ENCODE data around the gene DDX10. TPM values are rescaled to one million over a fixed set of nuclear protein-coding genes. Genes with fewer than 3 reads are reported as not detected.

The DDX10 gene
- total and polyA plus RNA-seq, 7 donors = 12.0 to 41.0 (median 18.2) TPM

- no peak for TF ChIP-seq POLR2A (IDR thresholded peaks at IDR 0.05)
- 97 to 98% methylated on average over 2 of the region's 2 CpGs for WGBS, 2 donors
- Histone ChIP-seq H3K27ac (no peak overlapping the region), H3K36me3 (no peaks in the 10 kb centered on the region), H3K4me3 (no peak overlapping the region), H3K9me3 (no peaks in the 10 kb centered on the region), H3K27me3 (no peaks in the 10 kb centered on the region), H3K4me1 (no peaks in the 10 kb centered on the region)
- DNase-seq = no peak
- intact Hi-C loops (cut with DNase I) = no loop called here
These were observed 207.0 kb downstream of the DDX10 start for GRCh38 chr11:108871867-108872266.

GRCh38 chr11:108872781-108873291 lies 208.0 kb downstream of the DDX10 start:
- WGBS, 2 donors = 79 to 86% methylated on average over 3 of the region's 3 CpGs
- intact Hi-C loops (cut with DNase I) = no loop called here
- TF ChIP-seq POLR2A (IDR thresholded peaks at IDR 0.05) = no peak
- TF ChIP-seq EP300 (IDR thresholded peaks at IDR 0.05) = no peak
- no peak for TF ChIP-seq POLR2AphosphoS5 (IDR thresholded peaks at IDR 0.05)
- TF ChIP-seq, protein P1, sequence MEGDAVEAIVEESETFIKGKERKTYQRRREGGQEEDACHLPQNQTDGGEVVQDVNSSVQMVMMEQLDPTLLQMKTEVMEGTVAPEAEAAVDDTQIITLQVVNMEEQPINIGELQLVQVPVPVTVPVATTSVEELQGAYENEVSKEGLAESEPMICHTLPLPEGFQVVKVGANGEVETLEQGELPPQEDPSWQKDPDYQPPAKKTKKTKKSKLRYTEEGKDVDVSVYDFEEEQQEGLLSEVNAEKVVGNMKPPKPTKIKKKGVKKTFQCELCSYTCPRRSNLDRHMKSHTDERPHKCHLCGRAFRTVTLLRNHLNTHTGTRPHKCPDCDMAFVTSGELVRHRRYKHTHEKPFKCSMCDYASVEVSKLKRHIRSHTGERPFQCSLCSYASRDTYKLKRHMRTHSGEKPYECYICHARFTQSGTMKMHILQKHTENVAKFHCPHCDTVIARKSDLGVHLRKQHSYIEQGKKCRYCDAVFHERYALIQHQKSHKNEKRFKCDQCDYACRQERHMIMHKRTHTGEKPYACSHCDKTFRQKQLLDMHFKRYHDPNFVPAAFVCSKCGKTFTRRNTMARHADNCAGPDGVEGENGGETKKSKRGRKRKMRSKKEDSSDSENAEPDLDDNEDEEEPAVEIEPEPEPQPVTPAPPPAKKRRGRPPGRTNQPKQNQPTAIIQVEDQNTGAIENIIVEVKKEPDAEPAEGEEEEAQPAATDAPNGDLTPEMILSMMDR (IDR thresholded peaks at IDR 0.05) = no peak

DNA sequence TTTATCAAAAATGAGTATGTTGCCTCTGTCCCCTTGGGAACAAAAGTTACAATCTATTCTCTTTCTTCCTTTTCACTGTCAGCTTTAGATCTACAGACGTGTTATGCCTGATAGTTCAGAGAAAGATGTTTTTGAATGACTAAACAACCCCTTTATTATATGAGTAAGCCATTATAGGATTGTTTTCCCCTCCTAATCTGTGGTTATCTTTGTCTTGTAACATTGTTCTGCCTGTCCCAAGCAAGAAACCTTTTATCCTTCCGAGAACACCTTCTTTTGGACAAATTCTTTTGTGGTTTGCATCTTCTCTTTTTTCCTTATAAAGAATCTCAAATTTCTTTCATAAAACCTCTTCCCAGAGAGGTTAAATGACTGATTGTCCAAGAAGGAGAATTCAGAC lies 208.4 kb downstream of the DDX10 start:
- intact Hi-C loops (cut with DNase I) = no loop called here

More at GRCh38 chr11:108872781-108873291, 208.0 kb downstream of the DDX10 start:
- Histone ChIP-seq H3K27ac (no peak overlapping the region), H3K4me1 (no peaks in the 10 kb centered on the region), H3K4me3 (no peak overlapping the region), H3K9me3 (no peaks in the 10 kb centered on the region), H3K27me3 (no peaks in the 10 kb centered on the region), H3K36me3 (no peaks in the 10 kb centered on the region)
- DNase-seq = no peak

GRCh38 chr11:108873941-108874340 lies 209.1 kb downstream of the DDX10 start:
- no peaks in the 10 kb centered on the region for H3K4me1 ChIP-seq
- TF ChIP-seq EP300 (IDR thresholded peaks at IDR 0.05) = no peak
- no peaks in the 10 kb centered on the region for H3K27me3 ChIP-seq
- H3K9me3 ChIP-seq = no peaks in the 10 kb centered on the region
- intact Hi-C loops (cut with DNase I) = no loop called here
- no peak overlapping the region for H3K27ac ChIP-seq
- H3K36me3 ChIP-seq = no peaks in the 10 kb centered on the region
- DNase-seq = no peak
- H3K4me3 ChIP-seq = no peak overlapping the region
- 93 to 94% methylated on average over 4 of the region's 4 CpGs for WGBS, 2 donors

More for the DNA sequence above, 208.4 kb downstream of the DDX10 start:
- TF ChIP-seq, protein P1 (IDR thresholded peaks at IDR 0.05) = no peak
- TF ChIP-seq EP300 (IDR thresholded peaks at IDR 0.05) = no peak
- H3K4me1 ChIP-seq = no peaks in the 10 kb centered on the region
- H3K27ac ChIP-seq = no peak overlapping the region
- H3K9me3 ChIP-seq = no peaks in the 10 kb centered on the region
- H3K36me3 ChIP-seq = no peaks in the 10 kb centered on the region
- DNase-seq = no peak
- H3K27me3 ChIP-seq = no peaks in the 10 kb centered on the region
- 78 to 82% methylated on average over 2 of the region's 2 CpGs for WGBS, 2 donors
- H3K4me3 ChIP-seq = no peak overlapping the region

- H3K9me3 ChIP-seq = no peaks in the 10 kb centered on the region
- H3K27me3 ChIP-seq = no peaks in the 10 kb centered on the region
- H3K36me3 ChIP-seq = no peaks in the 10 kb centered on the region
- intact Hi-C loops (cut with DNase I) = no loop called here
- 91 to 95% methylated on average over 2 of the region's 2 CpGs for WGBS, 2 donors
- DNase-seq = no peak
- no peaks in the 10 kb centered on the region for H3K4me1 ChIP-seq
- H3K4me3 ChIP-seq = no peak overlapping the region
- H3K27ac ChIP-seq = no peak overlapping the region
- no peak for TF ChIP-seq POLR2AphosphoS5 (IDR thresholded peaks at IDR 0.05)
- no peak for TF ChIP-seq EP300 (IDR thresholded peaks at IDR 0.05)
- no peak for TF ChIP-seq POLR2A (IDR thresholded peaks at IDR 0.05)
- TF ChIP-seq, protein P1 (IDR thresholded peaks at IDR 0.05) = no peak
These were observed 210.3 kb downstream of the DDX10 start for GRCh38 chr11:108875134-108875533.

DNA sequence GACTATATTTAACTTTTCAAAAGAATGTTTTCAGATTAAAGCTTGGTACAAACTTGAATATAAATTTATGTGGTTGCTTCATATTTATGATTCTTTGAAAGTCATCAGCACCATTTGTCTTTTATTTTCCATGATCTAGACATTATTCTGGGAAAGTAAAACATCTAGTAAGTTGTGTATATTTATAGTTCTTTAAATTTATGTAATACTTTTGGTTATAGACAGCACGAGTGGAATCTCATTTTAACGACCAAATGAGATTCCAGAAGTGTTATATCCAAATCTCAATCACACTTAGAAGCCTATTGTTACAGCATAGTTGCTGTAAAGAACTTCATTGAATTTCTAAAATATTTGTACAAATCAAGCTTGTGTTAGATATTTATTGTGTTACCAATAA lies 212.3 kb downstream of the DDX10 start:
- H3K4me1 ChIP-seq = no peaks in the 10 kb centered on the region
- intact Hi-C loops (cut with DNase I) = no loop called here
- DNase-seq = no peak
- no peak overlapping the region for H3K27ac ChIP-seq
- no peaks in the 10 kb centered on the region for H3K27me3 ChIP-seq
- H3K4me3 ChIP-seq = no peak overlapping the region
- no peaks in the 10 kb centered on the region for H3K36me3 ChIP-seq
- TF ChIP-seq POLR2A (IDR thresholded peaks at IDR 0.05) = no peak
- TF ChIP-seq, protein P1 (IDR thresholded peaks at IDR 0.05) = no peak
- TF ChIP-seq POLR2AphosphoS5 (IDR thresholded peaks at IDR 0.05) = no peak
- TF ChIP-seq EP300 (IDR thresholded peaks at IDR 0.05) = no peak
- WGBS, 2 donors = 85 to 86% methylated on average over 2 of the region's 2 CpGs
- H3K9me3 ChIP-seq = no peaks in the 10 kb centered on the region
